Measurements from ENCODE around the gene MICAL2. TPM values are rescaled to one million over a fixed set of nuclear protein-coding genes. Genes with fewer than 3 reads are reported as not detected.

The MICAL2 gene
- total RNA-seq, 1 donor from 2014 or later = 21.7 TPM

DNA sequence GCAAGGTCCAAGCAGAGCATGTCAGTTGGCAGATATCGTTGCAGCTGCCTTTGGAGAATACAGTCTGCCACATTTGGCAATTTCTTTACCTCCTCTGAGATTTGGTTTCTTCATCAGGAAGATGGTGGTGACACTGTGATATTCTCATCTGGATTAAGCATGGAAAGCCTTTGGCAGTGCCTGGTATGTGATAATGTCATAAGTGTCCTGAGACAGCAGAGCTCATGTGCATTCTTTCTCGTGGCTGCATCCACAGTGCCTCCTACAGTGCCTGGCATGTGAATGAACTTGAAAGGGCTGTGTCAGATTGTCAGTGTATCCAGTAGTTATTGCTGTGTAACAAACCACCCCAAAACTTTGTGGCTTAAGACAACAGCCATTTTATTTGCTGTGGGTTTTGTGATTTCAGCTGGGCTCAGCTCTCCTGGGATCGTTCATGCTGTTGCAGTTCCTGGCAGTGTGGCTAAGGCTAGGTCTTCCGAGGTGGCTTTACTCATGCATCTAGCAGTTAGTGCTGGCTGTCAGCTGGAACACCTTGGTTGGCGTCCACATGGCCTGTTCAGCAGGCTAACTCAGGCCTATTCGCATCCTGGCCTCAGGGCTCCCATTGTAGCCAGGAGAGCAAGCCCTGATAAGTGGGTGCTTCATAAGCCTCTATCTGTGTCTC lies 35.7 kb upstream of the MICAL2 start:
- Mint-ChIP-seq H3K4me1 (ENCODE audit: unreplicated experiment) (no peaks in the 10 kb centered on the region), H3K9me3 (ENCODE audit: unreplicated experiment) (no peaks in the 10 kb centered on the region), H3K4me3 (ENCODE audit: unreplicated experiment) (no peak overlapping the region), H3K27me3 (ENCODE audit: unreplicated experiment) (peaks cover 6% of the 10 kb centered on the region), H3K27ac (ENCODE audit: unreplicated experiment) (no peak overlapping the region), H3K36me3 (ENCODE audit: low read depth, unreplicated experiment) (no peaks in the 10 kb centered on the region)
- TF ChIP-seq CTCF (IDR thresholded peaks at IDR 0.05; ENCODE audit: unreplicated experiment) = no peak
- DNase-seq (ENCODE audit: low spot score) = no peak

- TF ChIP-seq CTCF (IDR thresholded peaks at IDR 0.05; ENCODE audit: unreplicated experiment) = no peak
- Mint-ChIP-seq H3K36me3 (ENCODE audit: low read depth, unreplicated experiment) (no peaks in the 10 kb centered on the region), H3K4me3 (ENCODE audit: unreplicated experiment) (no peak overlapping the region), H3K27ac (ENCODE audit: unreplicated experiment) (no peak overlapping the region), H3K9me3 (ENCODE audit: unreplicated experiment) (no peaks in the 10 kb centered on the region), H3K27me3 (ENCODE audit: unreplicated experiment) (peaks cover 6% of the 10 kb centered on the region), H3K4me1 (ENCODE audit: unreplicated experiment) (no peaks in the 10 kb centered on the region)
- no peak for DNase-seq (ENCODE audit: low spot score)
Measured at GRCh38 chr11:12075291-12075690, 35.1 kb upstream of the MICAL2 start.

DNA sequence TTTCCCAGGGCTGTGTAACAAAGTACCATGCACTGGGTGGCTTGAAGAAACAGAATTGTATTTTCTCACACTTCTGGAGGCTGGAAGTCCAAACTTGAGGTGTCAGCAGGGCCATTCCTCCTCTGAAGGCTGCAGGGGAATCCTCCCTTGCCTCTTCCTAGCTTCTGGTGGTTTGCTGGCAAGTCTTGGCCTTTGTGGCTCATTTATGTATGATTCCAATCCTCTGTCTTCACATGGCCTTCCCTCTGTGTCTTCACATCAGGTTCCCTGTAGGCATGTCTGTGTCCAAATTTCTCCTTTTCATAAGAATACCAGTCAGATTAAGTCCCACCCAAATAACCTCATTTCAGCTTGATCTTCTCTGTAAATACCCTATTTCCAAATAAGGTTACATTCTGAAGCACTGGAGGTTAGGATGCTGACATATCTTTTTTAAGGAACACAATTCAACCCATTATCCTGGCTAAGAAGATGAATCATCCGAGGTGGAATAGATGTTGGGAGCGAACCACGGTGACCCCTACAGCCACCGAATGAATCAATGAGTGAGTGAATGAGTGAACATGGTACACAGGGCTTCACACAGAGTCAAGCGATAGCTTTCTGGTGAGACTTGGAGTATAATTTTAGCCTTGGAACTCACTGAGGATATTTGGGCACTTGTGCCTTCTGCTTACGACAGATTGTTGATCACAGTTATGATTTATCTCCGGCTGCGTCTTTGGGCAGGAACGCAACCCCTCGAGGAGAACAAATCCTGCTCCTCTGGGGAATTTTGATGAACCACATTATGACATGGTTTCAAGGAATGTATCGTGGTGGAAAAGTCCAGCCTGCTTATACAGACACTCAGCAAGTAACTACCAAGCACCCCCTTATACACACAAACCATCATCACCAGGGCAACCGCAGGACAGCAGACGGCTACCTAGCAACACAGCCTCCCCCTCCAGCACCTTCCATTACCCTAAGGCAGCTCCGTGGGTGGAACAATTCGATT lies 34.3 kb upstream of the MICAL2 start:
- no peak overlapping the region for H3K27ac Mint-ChIP-seq (ENCODE audit: unreplicated experiment)
- TF ChIP-seq CTCF (IDR thresholded peaks at IDR 0.05; ENCODE audit: unreplicated experiment) = no peak
- DNase-seq (ENCODE audit: low spot score) = no peak
- H3K4me1 Mint-ChIP-seq (ENCODE audit: unreplicated experiment) = no peaks in the 10 kb centered on the region
- no peaks in the 10 kb centered on the region for H3K9me3 Mint-ChIP-seq (ENCODE audit: unreplicated experiment)
- H3K4me3 Mint-ChIP-seq (ENCODE audit: unreplicated experiment) = no peak overlapping the region
- no peaks in the 10 kb centered on the region for H3K36me3 Mint-ChIP-seq (ENCODE audit: low read depth, unreplicated experiment)
- H3K27me3 Mint-ChIP-seq (ENCODE audit: unreplicated experiment) = peaks cover 6% of the 10 kb centered on the region

DNA sequence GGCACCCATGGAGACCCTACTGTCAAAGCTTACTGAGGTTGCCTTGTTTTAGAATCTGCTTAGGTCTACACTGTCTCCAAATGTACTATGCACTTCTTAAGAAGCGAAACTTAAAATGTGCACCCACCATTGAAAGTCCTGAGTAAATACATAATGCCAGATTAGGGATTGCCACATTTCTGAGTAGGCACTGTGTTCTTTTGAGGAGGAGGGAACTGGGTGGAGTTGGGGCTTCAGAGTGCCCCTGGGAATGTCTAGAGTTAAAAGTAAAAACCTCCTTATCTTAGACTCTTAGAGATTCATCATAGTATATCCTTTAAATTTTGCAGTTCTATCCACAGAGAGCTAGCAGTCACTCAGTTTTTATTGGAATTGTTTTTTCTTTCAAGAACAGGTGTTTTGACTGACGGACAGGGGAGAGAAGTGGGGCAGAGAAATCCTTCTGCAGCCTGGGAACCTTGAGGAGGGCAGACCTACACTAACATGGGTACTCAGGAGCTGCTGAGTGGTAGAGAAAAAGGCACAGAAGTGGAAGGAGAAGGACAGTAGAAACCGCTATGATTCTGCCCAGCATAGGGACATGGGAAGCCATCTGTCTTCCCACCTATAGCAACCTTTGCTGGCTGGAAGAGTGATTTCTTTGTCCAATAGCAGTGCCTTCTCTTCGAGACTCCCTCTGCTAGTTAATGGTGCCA lies 33.4 kb upstream of the MICAL2 start:
- no peaks in the 10 kb centered on the region for H3K4me1 Mint-ChIP-seq (ENCODE audit: unreplicated experiment)
- H3K27ac Mint-ChIP-seq (ENCODE audit: unreplicated experiment) = no peak overlapping the region
- TF ChIP-seq CTCF (IDR thresholded peaks at IDR 0.05; ENCODE audit: unreplicated experiment) = no peak

More for the DNA sequence above, 33.4 kb upstream of the MICAL2 start:
- Mint-ChIP-seq H3K27me3 (ENCODE audit: unreplicated experiment) (peaks cover 6% of the 10 kb centered on the region), H3K9me3 (ENCODE audit: unreplicated experiment) (no peaks in the 10 kb centered on the region), H3K4me3 (ENCODE audit: unreplicated experiment) (no peak overlapping the region), H3K36me3 (ENCODE audit: low read depth, unreplicated experiment) (no peaks in the 10 kb centered on the region)
- DNase-seq (ENCODE audit: low spot score) = no peak
